DND-41 (cell line): ENCODE results near the gene SMURF1.

Source experiments
- CTCF ChIP-seq: IDR thresholded peaks from 2 replicates; pipeline ENCODE4 v1.5.1; 2012; ENCODE audit warnings: borderline replicate concordance, low read length, moderate library complexity, mild to moderate bottlenecking; ENCODE audit not compliant: poor library complexity, severe bottlenecking; ENCODE audit errors: extremely low read depth
- EZH2 ChIP-seq: IDR thresholded peaks from 3 replicates; pipeline ENCODE4 v1.6.1; 2012; ENCODE audit warnings: borderline replicate concordance, low read depth, mild to moderate bottlenecking, moderate library complexity, low read length, inconsistent platforms; ENCODE audit not compliant: severe bottlenecking

GRCh38 chr7:99097730-99098129, 46.2 kb downstream of the SMURF1 start:
- TF ChIP-seq EZH2: no peak
- TF ChIP-seq CTCF: no peak
